ENCODE data around the gene RAB8A. TPM values are rescaled to one million over a fixed set of nuclear protein-coding genes. Genes with fewer than 3 reads are reported as not detected.

Gene RAB8A
- total and polyA plus RNA-seq, 9 of the 15 experiments (the other 6 are each of a cell fraction or from before 2014, with no cell fraction given) = 11.2 to 102 (median 53.2) TPM

DNA sequence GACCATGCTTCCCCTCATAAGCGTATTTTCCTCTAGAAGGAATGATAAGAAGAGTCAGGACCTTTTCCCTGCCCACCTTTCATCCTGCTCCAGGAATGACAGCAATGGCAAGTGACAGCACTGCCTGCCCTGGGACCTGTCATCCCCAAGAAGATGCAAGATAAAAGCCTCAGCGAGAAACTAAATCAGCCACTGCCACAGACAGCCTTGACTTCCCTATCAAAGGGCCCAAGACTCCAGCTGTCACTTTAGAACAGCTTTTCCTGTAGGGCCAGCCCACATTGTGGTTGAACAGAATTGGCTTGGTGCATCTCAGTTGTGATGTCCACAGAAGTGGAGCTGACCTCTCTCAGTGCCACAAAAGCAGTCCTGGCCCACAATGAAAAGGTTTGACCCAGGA lies 1.1 kb downstream of the RAB8A start (continued):
- TF ChIP-seq, protein P1, sequence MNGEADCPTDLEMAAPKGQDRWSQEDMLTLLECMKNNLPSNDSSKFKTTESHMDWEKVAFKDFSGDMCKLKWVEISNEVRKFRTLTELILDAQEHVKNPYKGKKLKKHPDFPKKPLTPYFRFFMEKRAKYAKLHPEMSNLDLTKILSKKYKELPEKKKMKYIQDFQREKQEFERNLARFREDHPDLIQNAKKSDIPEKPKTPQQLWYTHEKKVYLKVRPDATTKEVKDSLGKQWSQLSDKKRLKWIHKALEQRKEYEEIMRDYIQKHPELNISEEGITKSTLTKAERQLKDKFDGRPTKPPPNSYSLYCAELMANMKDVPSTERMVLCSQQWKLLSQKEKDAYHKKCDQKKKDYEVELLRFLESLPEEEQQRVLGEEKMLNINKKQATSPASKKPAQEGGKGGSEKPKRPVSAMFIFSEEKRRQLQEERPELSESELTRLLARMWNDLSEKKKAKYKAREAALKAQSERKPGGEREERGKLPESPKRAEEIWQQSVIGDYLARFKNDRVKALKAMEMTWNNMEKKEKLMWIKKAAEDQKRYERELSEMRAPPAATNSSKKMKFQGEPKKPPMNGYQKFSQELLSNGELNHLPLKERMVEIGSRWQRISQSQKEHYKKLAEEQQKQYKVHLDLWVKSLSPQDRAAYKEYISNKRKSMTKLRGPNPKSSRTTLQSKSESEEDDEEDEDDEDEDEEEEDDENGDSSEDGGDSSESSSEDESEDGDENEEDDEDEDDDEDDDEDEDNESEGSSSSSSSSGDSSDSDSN (IDR thresholded peaks at IDR 0.05; ENCODE audit: borderline replicate concordance in 1 of 2, low read depth in 2 of 2, low read length in 2 of 2) = 0 out of 4 replicates have a peak, but pooled peaks of 1 of the 2 experiments have one; percentile 51
- TF ChIP-seq, protein P2, sequence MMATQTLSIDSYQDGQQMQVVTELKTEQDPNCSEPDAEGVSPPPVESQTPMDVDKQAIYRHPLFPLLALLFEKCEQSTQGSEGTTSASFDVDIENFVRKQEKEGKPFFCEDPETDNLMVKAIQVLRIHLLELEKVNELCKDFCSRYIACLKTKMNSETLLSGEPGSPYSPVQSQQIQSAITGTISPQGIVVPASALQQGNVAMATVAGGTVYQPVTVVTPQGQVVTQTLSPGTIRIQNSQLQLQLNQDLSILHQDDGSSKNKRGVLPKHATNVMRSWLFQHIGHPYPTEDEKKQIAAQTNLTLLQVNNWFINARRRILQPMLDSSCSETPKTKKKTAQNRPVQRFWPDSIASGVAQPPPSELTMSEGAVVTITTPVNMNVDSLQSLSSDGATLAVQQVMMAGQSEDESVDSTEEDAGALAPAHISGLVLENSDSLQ (IDR thresholded peaks at IDR 0.05) = peak; percentile 79
- TF ChIP-seq RCOR1 (IDR thresholded peaks at IDR 0.05; ENCODE audit: borderline replicate concordance in 1 of 2, low read depth in 2 of 2, low read length in 2 of 2) (no peak), ZKSCAN8 (CRISPR knock-in tag; IDR thresholded peaks at IDR 0.05) (no peak), KLF6 (CRISPR knock-in tag; IDR thresholded peaks at IDR 0.05; ENCODE audit: borderline replicate concordance) (no peak), ZSCAN29 (IDR thresholded peaks at IDR 0.05) (no peak), GABPB2 (CRISPR knock-in tag; conservative IDR thresholded peaks at IDR 0.05) (no peak), DPF2 (IDR thresholded peaks at IDR 0.05) (0 out of 2 replicates have a peak, but pooled peaks have one; percentile 41), SAP30 (IDR thresholded peaks at IDR 0.05; ENCODE audit: borderline replicate concordance, insufficient read depth, low read depth, low read length, poor library complexity, severe bottlenecking) (peak; percentile 29), EP400 (IDR thresholded peaks at IDR 0.05) (no peak), KDM1A (IDR thresholded peaks at IDR 0.05) (0 out of 4 replicates have a peak, but pooled peaks of 1 of the 2 experiments have one; percentile 31), KLF16 (IDR thresholded peaks at IDR 0.05) (peak; percentile 42; the same call in 1 of the 2 replicates), CBX3 (IDR thresholded peaks at IDR 0.05; ENCODE audit: borderline replicate concordance in 1 of 2, low read length in 2 of 2) (no peak), NCOA1 (IDR thresholded peaks at IDR 0.05; ENCODE audit: low read depth) (no peak), HDAC2 (IDR thresholded peaks at IDR 0.05) (no peak), STAG1 (CRISPR knock-in tag; IDR thresholded peaks at IDR 0.05; ENCODE audit: borderline replicate concordance) (no peak)
- TF ChIP-seq, protein P3, sequence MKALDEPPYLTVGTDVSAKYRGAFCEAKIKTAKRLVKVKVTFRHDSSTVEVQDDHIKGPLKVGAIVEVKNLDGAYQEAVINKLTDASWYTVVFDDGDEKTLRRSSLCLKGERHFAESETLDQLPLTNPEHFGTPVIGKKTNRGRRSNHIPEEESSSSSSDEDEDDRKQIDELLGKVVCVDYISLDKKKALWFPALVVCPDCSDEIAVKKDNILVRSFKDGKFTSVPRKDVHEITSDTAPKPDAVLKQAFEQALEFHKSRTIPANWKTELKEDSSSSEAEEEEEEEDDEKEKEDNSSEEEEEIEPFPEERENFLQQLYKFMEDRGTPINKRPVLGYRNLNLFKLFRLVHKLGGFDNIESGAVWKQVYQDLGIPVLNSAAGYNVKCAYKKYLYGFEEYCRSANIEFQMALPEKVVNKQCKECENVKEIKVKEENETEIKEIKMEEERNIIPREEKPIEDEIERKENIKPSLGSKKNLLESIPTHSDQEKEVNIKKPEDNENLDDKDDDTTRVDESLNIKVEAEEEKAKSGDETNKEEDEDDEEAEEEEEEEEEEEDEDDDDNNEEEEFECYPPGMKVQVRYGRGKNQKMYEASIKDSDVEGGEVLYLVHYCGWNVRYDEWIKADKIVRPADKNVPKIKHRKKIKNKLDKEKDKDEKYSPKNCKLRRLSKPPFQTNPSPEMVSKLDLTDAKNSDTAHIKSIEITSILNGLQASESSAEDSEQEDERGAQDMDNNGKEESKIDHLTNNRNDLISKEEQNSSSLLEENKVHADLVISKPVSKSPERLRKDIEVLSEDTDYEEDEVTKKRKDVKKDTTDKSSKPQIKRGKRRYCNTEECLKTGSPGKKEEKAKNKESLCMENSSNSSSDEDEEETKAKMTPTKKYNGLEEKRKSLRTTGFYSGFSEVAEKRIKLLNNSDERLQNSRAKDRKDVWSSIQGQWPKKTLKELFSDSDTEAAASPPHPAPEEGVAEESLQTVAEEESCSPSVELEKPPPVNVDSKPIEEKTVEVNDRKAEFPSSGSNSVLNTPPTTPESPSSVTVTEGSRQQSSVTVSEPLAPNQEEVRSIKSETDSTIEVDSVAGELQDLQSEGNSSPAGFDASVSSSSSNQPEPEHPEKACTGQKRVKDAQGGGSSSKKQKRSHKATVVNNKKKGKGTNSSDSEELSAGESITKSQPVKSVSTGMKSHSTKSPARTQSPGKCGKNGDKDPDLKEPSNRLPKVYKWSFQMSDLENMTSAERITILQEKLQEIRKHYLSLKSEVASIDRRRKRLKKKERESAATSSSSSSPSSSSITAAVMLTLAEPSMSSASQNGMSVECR (CRISPR knock-in tag; IDR thresholded peaks at IDR 0.05) = 0 out of 2 replicates have a peak, but pooled peaks have one; percentile 25
- TF ChIP-seq, protein P4, sequence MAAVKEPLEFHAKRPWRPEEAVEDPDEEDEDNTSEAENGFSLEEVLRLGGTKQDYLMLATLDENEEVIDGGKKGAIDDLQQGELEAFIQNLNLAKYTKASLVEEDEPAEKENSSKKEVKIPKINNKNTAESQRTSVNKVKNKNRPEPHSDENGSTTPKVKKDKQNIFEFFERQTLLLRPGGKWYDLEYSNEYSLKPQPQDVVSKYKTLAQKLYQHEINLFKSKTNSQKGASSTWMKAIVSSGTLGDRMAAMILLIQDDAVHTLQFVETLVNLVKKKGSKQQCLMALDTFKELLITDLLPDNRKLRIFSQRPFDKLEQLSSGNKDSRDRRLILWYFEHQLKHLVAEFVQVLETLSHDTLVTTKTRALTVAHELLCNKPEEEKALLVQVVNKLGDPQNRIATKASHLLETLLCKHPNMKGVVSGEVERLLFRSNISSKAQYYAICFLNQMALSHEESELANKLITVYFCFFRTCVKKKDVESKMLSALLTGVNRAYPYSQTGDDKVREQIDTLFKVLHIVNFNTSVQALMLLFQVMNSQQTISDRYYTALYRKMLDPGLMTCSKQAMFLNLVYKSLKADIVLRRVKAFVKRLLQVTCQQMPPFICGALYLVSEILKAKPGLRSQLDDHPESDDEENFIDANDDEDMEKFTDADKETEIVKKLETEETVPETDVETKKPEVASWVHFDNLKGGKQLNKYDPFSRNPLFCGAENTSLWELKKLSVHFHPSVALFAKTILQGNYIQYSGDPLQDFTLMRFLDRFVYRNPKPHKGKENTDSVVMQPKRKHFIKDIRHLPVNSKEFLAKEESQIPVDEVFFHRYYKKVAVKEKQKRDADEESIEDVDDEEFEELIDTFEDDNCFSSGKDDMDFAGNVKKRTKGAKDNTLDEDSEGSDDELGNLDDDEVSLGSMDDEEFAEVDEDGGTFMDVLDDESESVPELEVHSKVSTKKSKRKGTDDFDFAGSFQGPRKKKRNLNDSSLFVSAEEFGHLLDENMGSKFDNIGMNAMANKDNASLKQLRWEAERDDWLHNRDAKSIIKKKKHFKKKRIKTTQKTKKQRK (IDR thresholded peaks at IDR 0.05; ENCODE audit: borderline replicate concordance, low read depth, low read length) = no peak
